Activated CD4-positive, alpha-beta T cell treated with anti-CD3 and anti-CD28 coated beads, Interleukin-2, Interleukin-4, amounts not matched to agents 100 ng/mL and 50 ng/mL, durations not matched to agents 16 hours and 8 hours (primary cell): ENCODE data around the gene PSD4.
A peak's percentile ranks its signal among the peaks of the same experiment; 100 is the strongest.

Experiments
- DNase-seq: peaks from one replicate; pipeline ENCODE4 v3.0.0-alpha.2; 2020; ENCODE audit warnings: low spot score

The PSD4 gene

DNA sequence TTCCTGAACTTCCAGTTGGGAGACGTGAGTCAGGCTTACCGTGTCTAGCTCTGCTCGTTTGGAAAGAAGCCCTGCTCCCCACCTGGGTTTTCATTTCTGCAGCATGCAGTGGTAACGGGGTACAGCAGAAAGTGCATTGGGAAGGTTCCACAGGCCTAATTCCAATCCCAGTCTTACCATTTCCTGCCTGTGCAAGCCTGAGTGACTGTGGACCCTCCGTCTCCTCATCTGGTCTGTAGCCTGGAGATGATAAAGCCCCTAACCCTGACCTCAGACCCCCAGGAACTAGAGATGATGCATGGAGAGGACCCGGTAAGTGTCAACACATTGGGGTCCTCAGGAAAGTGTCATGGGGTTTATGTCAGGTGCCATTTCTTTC lies 5.8 kb upstream of the PSD4 start:
- no peak for DNase-seq

GRCh38 chr2:113169002-113169530 lies 4.7 kb upstream of the PSD4 start:
- DNase-seq, result no peak

GRCh38 chr2:113169586-113169985 lies 4.2 kb upstream of the PSD4 start:
- no peak for DNase-seq

- no peak for DNase-seq
Observed at GRCh38 chr2:113171334-113172075, 2.3 kb upstream of the PSD4 start.

- DNase-seq, result no peak
Observed at GRCh38 chr2:113172721-113173541, 840 bp upstream of the PSD4 start.

- DNase-seq, result no peak
Observed at GRCh38 chr2:113174376-113174750, 592 bp downstream of the PSD4 start.

GRCh38 chr2:113175042-113175628 lies 1.4 kb downstream of the PSD4 start:
- DNase-seq, result peak; percentile 89

DNA sequence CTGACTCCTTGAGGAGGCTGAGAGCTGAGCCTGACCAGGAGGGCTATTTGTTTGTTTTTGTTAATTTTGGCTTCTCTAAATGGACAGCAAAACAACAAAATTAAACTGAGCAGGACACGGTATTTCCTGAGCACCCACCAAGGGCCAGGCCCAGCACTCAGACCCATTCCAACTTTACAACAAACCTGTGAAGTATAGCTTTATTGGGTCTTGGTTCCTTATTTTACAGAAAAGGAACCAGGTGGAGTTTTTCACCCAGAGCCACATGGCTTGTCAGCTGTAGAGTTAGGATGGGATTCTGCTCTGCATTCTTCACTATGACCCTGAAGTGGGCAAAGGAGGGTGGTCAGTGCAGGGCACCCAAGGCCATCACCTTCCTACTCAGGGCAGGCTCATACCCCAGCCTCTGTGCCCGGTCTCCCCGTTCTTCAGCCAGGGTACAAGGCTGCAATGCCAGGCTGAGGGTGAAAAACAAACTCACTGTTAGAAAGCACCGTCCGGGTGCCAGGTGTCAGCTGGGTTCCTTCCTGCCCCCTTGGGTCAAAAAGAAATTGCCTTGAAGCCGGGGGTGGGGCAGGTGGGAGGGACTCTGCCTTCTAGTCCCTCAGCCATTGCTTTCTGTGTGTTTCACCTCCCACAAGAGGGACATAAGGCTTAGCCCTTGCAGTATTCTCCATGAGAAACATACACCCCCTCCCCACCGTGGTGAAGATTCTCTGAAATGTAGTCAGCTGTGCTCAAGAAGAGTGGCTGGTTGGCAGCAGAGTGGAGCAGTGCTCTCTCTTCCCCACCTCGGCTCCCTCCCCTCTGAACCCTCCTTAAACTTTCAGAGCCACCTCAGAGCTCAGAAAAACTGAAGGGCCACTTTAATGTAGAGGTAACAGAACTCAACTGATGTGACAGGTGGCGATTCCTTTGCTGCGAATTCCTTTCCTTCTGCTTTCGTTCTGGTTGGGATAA lies 2.2 kb downstream of the PSD4 start:
- DNase-seq, result peak; percentile 34

DNA sequence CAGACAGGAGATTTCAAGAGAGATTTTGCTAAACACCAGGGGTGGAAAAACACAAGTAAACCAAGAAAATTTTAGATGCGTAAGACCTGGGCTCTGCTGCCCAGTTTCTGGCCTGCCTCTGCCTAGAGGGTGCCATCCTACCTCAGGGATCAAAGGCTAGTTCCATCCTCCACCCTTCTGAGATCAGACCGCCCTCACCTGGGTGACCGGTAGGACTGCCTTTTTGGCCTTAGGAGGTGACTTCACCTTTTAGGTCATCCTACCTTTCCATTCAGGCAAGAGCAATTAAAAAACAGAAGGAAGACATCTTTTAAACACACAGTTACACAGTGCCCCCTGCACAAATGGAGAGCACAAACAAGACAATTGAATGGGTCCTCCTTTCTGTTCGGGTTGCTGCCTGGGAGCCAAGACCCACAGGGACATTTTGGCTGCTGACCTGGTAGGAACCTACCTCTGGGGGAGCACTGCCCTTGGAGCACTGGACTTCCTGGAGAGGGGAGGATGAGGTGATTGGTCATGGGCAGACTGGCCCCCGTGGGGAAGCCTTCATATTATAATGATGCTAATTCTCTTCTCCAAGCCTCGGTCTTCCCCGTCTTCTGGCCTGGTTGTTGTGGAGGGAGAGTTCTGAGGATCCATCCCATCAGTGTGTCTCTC lies 3.1 kb downstream of the PSD4 start:
- DNase-seq, result no peak

DNA sequence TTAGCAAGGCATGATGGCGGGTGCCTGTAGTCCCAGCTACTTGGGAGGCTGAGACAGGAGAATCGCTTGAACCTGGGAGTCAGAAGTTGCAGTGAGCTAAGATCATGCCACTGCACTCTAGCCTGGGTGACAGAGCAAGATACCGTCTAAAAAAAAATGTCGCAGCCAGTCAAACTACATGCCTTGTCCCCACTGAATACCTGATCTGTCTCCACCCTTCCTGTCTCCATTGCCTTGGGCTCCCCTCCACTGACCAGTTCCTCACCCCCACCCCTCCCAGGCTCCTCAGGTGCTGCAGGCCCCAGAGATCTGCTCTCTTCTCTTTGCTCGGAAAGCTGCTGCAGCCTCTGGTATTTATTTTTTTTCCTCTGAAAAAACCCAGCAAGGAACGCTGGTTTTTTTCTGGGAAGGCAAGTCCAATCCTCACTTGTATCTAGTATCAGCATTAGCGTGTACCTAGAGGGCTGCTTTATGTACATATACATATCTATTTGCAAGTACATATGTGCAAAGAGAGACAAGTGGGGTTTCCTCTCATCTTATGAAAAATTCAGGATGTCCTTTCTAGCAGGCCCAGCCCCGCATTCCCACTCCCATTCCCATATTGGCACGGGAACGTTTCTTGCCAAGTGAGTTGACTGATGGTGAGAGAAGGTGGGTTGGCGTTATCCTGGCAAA lies 4.4 kb downstream of the PSD4 start:
- DNase-seq, result no peak

GRCh38 chr2:113178891-113179290 lies 5.1 kb downstream of the PSD4 start:
- DNase-seq, result peak; percentile 44

DNA sequence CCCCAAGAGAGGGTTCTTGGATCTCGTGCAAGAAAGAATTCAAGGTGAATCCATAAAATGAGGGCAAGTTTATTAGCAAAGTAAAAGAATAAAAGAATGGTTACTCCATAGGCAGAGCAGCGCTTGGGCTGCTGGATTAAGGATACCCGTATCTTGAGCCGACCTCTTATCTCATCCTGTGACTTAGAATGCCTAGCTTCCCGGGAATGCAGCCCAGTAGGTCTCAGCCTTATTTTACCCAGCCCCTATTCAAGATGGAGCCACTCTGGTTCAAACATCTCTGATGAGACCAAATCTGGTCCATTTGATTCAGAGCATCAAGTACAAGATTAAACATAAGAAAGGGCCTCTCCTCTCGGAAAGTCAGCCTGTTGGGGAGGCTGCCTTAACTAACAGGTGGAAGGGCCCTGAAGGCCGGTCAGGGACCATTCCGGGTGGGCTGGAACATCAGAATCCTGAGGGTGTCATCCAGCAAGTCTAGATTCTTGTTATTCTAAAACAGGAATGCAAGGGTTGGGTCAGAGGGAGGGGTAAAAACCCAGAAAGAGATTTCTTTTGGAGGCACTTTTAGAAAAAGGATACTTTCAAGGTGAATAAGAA lies 5.8 kb downstream of the PSD4 start:
- DNase-seq, result no peak

DNA sequence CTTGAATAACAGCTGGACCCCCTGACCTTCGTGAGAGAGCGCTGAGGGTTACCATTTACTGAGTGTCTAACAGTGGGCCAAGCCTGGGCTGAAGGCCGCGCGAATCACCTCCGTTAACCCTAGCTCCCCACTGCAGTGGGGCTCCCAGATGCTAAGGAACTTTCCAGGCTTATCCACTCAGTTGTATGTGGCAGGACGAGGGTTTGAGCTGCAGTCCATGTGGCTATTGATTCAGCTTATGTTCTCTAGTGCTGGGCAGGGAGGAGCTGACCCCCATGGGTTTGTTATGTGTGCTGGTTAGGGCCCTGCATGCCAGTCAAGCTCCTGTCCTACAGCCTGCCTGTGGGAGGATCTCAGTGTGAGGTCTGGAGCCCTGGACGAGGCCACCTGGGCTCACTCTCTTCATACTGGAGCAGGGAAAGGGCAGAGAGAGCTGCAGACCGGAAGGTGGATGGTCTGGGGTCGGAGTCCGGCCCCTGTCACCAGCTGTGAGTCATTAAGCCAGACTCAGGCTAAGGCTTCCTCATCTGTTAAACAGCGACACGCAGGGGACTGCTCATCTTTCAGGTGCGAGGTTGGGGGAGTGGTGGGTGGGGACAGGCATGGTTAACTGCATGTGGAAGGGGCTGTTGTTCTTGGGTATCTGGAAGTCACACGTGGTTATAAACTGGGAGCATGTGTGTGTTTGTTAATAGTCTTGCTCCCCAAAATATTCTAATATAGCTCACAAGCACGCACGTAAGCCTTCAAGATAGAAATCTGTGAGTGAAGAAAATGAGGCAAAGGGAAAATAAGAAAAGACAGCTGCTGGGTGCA lies 6.6 kb downstream of the PSD4 start:
- DNase-seq, result no peak

GRCh38 chr2:113181258-113182051 lies 7.7 kb downstream of the PSD4 start:
- no peak for DNase-seq

DNA sequence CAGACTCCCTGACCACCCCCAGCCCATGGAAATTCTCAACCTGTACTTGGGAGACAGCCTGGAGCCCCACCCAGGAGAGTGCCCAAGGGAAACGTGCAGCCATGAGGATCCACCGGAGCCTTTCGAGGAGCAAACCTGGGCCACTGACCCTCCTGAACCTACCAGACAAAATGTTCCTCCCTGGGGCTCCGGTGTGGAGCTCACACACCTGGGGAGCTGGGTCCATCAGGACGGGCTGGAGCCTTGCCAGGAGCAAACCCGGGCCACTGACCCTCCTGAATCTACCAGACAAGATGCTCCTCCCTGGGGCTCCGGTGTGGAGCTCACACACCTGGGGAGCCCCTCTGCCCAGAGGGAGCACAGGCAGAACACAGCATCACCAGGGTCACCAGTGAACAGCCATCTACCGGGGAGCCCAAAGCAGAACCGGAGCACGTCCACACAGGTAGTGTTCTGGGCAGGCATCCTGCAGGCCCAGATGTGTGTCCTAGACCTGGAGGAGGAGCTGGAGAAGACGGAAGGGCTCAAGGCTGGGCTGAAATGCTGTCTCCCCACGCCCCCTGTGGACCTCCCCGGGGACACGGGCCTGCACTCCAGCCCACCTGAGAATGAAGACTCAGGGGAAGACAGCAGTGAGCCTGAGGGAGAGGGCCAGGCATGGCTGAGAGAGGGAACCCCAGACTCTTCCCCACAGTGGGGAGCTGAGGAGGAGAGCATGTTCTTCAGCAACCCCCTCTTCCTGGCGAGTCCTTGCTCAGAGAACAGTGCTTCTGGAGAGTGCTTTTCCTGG lies 8.9 kb downstream of the PSD4 start:
- DNase-seq, result no peak

DNA sequence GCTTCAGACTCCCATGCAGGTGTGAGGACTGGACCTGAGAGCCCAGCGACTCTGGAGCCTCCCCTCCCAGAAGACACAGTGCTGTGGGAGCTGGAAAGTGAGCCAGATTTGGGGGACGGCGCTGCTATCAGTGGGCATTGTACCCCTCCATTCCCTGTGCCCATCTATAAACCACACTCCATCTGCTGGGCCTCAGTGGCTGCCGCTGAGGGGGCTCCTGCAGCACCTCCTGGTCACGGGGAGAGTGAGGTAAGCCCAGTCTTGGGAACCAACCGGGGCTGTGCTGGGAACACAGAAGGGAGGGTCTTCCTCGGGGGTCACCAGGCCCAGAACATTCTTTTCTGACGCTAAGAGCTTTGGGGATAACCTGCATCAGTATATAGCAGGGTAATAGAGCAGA lies 9.5 kb downstream of the PSD4 start:
- DNase-seq, result no peak

GRCh38 chr2:113183703-113184102 lies 9.9 kb downstream of the PSD4 start:
- no peak for DNase-seq
